Measurements from ENCODE around the gene PDE6A.

GRCh38 chr5:149948993-149949392 is 4.4 kb upstream of the PDE6A start:
- TF ChIP-seq YEATS4 (CRISPR knock-in tag; IDR thresholded peaks at IDR 0.05; ENCODE audit: borderline replicate concordance): no peak
- no peak for TF ChIP-seq DNMT1 (CRISPR knock-in tag; IDR thresholded peaks at IDR 0.05)
- TF ChIP-seq CTCF (CRISPR knock-in tag; IDR thresholded peaks at IDR 0.05): no peak
- no peak for TF ChIP-seq NFKB2 (CRISPR knock-in tag; IDR thresholded peaks at IDR 0.05; ENCODE audit: borderline replicate concordance)
- TF ChIP-seq HNF4A (CRISPR knock-in tag; IDR thresholded peaks at IDR 0.05): no peak
- no peak for TF ChIP-seq ZBTB33 (CRISPR knock-in tag; IDR thresholded peaks at IDR 0.05)
- no peak for TF ChIP-seq KLF6 (CRISPR knock-in tag; IDR thresholded peaks at IDR 0.05)
